AG10803 (cell line): ENCODE data around the gene CCDC28A.
"Not testable (repeated sequence)": the region's sequence is repeated elsewhere in the genome, so short reads cannot be mapped to it uniquely, and the experiment has no call there.

Source experiments
- DNase-seq: peaks from one replicate; pipeline ENCODE4 v3.0.0; 2010; ENCODE audit warnings: low read depth
- H3K4me3 ChIP-seq: 2 replicates; pipeline ENCODE4 v1.5.1; 2011; ENCODE audit warnings: mild to moderate bottlenecking, low read length, control low read depth
- TF ChIP-seq, protein P1 (sequence below): conservative IDR thresholded peaks from 2 replicates; pipeline ENCODE4 v1.5.1; 2011; ENCODE audit warnings: mild to moderate bottlenecking, low read length, control low read depth, inconsistent platforms

Gene CCDC28A

DNA sequence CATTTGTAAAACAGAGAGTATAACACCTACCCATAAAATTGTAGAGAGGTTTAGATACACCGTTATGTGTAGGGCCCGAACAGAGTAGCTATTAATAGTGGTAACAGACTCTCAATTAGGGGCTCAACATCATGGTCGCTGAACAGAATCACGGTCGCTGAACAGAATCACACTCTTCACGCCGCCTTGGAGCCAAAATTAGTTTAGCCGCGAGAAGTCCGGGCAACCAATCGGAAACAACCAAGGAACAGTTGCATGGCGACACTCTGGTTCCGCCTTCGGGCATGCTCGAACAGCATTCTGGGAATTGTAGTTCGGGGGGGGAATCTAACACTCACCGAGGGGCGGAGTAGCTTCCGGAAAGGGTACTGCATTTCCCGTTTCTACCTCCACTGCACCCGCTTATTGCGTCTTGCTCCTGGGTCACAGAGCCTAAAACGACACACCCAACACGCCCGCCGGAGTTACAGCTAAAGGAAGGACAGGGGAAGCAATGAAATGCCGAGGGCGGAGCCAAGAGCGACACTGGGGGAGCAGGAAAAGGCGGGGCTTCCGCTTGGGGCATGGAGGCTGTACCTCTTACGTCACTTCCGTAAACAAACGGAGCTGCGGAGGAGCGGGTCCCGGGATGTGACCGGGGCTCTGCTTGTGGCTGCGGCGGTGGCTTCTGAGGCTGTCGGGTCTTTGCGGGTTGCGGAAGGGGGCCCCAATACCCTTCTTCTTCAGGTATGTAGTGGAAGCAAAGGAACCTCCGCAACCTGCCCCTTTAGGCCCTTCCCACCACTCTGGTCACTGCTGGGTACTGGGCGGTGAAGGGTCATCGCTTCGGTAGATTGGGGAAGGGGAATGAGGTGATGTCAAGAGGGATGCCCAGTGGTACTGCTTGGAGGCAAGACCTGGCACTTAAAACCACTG lies at the start of gene CCDC28A:
CCDC28A (plus strand) TSS at position 593 of the 915 bp plus-strand sequence. CDS start 2,352 bp downstream, outside the sequence.
- DNase-seq: peak; percentile 92
- H3K4me3 ChIP-seq: peak within 1 kb of the TSS; percentile 91
- TF ChIP-seq, protein P1, sequence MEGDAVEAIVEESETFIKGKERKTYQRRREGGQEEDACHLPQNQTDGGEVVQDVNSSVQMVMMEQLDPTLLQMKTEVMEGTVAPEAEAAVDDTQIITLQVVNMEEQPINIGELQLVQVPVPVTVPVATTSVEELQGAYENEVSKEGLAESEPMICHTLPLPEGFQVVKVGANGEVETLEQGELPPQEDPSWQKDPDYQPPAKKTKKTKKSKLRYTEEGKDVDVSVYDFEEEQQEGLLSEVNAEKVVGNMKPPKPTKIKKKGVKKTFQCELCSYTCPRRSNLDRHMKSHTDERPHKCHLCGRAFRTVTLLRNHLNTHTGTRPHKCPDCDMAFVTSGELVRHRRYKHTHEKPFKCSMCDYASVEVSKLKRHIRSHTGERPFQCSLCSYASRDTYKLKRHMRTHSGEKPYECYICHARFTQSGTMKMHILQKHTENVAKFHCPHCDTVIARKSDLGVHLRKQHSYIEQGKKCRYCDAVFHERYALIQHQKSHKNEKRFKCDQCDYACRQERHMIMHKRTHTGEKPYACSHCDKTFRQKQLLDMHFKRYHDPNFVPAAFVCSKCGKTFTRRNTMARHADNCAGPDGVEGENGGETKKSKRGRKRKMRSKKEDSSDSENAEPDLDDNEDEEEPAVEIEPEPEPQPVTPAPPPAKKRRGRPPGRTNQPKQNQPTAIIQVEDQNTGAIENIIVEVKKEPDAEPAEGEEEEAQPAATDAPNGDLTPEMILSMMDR: no peak

DNA sequence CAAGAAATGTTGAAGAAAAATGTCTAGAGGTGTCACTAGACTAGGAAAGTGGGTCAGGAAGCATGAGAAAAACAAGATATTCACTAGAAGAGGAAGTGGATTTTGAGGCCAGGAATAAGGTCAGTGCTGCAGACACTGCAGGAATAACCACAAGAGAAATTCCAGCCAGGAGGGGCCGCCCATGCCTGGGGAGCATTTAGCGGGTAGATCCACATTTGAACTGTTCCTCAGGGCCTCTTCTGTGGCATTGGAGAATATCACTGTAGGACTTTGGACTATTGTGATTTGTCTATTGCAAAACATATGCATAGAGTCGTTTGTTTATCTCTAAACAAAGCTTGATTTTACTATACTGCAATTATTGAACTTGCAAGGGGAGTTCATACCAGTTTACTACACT lies 49.6 kb upstream of the CCDC28A start:
- TF ChIP-seq, protein P1: no peak; the same call in 1 of the 2 replicates
- peak; percentile 1 for DNase-seq

DNA sequence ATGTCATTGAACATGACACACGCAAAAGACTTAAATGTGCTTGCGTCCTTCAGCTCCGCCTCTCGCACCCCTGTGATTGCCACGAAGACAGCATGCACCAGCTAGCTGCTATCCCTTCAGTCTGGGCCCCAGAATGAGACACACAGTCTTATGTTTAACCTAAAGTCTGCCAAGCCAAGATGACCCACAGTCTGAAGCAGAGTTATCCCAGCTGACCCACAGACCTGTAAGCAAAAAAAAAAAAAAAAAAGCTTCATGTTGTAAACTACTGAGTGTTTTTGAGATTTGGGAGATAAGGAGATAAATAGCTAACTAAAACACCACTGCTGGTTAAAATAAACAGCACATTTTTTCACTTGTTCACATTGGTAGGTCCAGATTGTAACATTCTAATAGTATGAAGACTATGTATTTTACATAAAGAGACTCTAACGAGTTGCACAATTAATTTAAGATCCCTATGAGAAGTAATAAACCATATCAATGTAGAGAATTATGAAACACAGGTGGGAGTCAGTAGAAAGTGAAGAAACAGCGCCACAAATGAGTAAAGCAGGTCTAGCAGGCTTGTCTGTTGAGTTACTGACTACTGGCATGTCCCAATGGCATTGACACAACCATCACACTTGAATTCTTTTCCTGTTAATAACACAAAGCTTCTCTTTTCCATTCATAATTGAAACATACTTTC lies 47.4 kb upstream of the CCDC28A start:
- no peak for DNase-seq
- TF ChIP-seq, protein P1: no peak
- H3K4me3 ChIP-seq: no peak overlapping the region

More for the DNA sequence above, 49.6 kb upstream of the CCDC28A start:
- no peak overlapping the region for H3K4me3 ChIP-seq

DNA sequence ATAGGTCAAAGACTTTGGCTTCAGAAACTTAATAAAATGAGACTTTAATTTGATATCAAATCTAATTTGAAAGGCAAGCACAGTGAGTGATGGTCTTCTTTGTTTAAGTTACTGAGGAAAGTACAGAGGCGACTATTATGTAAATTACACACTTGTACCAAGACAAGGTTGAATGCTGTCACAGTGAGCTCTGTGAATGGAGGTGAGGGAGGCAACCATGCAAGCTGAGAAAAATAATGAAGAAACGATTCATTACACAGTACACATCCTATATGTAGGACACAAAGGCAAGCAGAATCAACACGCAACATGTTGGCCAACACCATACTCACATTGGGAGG lies 46.8 kb upstream of the CCDC28A start:
- TF ChIP-seq, protein P1: no peak
- DNase-seq: no peak
- no peak overlapping the region for H3K4me3 ChIP-seq

DNA sequence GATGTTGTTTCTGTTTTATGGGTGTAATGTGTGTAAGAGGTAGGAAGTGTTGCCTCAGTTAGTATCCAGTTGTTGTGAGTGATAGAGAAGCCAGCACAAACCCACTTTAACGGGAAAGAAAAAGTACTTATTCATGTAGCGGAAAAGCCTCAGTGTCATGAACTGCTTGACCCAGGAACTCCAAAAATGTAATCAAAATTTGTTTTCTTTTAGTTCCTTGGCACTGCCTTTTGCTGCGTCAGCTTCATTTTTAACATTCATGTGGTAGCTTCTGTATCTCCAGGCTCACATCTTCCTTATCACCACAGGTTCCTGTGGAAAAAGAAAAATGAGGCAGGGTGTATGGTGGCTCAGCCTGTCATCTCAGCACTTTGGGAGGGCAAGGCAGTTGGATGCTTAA lies 46.4 kb upstream of the CCDC28A start:
- DNase-seq: peak; percentile 1
- H3K4me3 ChIP-seq: no peak overlapping the region
- TF ChIP-seq, protein P1: no peak

DNA sequence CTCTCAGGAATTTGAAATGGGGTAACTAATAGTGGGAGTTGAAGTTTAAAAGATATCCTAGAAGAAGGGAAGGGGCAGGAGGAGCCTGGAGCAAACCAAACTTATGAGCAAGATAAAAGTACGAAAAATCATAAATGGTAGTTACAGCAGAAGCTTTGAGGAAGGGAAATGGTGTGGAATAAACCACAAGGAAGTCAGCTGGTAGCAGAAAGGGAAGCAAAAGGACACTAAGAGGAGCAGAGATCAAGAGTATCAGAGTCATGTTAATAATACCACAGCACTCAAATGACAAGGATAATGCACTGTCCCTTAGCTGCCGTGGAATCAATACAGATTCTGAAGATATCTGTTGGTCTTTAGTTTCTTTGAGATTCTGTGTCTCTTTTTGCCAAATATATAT lies 44.9 kb upstream of the CCDC28A start:
- TF ChIP-seq, protein P1: no peak
- H3K4me3 ChIP-seq: no peak overlapping the region
- DNase-seq: no peak

DNA sequence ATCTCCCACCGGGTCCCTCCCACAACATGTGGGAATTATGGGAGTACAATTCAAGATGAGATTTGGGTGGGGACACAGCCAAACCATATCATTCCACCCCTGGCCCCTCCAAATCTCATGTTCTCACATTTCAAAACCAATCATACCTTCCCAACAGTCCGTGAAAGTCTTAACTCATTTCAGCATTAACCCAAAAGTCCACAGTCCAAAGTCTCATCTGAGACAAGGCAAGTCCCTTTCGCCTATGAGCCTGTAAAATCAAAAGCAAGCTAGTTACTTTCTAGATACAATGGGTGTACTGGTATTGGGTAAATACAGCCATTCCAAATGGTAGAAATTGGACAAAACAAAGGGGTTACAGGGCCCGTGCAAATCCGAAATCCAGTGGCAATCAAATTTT lies 43.5 kb upstream of the CCDC28A start:
- DNase-seq, H3K4me3 ChIP-seq: not testable (repeated sequence)
